Esophagus muscularis mucosa (tissue), 4 donors: ENCODE results near the gene USF1. TPM values are rescaled to one million over a fixed set of nuclear protein-coding genes. Genes with fewer than 3 reads are reported as not detected.
A peak's percentile ranks its signal among the peaks of the same experiment; 100 is the strongest.

Source experiments
- DNase-seq: peaks from one replicate; pipeline ENCODE4 v3.0.0-alpha.2; 2017; ENCODE audit errors: extremely low spot score
- H3K27ac ChIP-seq, 4 donors: fragments of 200-600 bp; sonication (generic); replicated peaks in 1 of 4; 1 replicate in 3 of 4; 2 replicates in 1 of 4; pipeline ENCODE4 v1.5.1; 2016 to 2019; ENCODE audit warnings: mild to moderate bottlenecking in 1 of 4
- H3K27me3 ChIP-seq, 4 donors: fragments of 200-600 bp; sonication (generic); one replicate each; pipeline versions ENCODE4 v1.5.1 to v1.6.0; 2016 to 2019
- H3K36me3 ChIP-seq, 4 donors: fragments of 200-600 bp; sonication (generic); one replicate each; pipeline ENCODE4 v1.5.1; 2016 to 2019
- H3K4me1 ChIP-seq, 4 donors: fragments of 200-600 bp; sonication (generic); one replicate each; pipeline ENCODE4 v1.5.1; 2016 to 2019
- H3K4me3 ChIP-seq, 4 donors: fragments of 200-600 bp; sonication (generic); 1 replicate in 2 of 4; 2 replicates in 2 of 4; pipeline ENCODE4 v1.5.1; 2016 to 2019; ENCODE audit warnings: mild to moderate bottlenecking in 4 of 4, moderate library complexity in 1 of 4
- H3K9me3 ChIP-seq, 4 donors: fragments of 200-600 bp; sonication (generic); 1 replicate in 3 of 4; 2 replicates in 1 of 4; pipeline ENCODE4 v1.5.1; 2016 to 2019
- EP300 ChIP-seq: sonication (generic); formaldehyde crosslinking; IDR thresholded peaks from one replicate; pipeline ENCODE4 v1.6.1; 2017; ENCODE audit warnings: antibody characterized with exemption
- POLR2A ChIP-seq: fragments of 450-650 bp; IDR thresholded peaks from one replicate; pipeline ENCODE4 v1.6.1; 2017; ENCODE audit warnings: antibody characterized with exemption, moderate library complexity, mild to moderate bottlenecking, low read depth
- POLR2AphosphoS5 ChIP-seq, 2 donors: sonication (generic); formaldehyde crosslinking; IDR thresholded peaks; one replicate each; pipeline ENCODE4 v1.6.1; 2017; ENCODE audit warnings: antibody characterized with exemption in 2 of 2
- WGBS: methylation state at CpG from one replicate; pipeline ENCODE4 v1.1.5; 2018; 5-methylcytosine and 5-hydroxymethylcytosine counted together
- intact Hi-C: fragments of 100-400 bp; cut with DNase I; formaldehyde crosslinking; loops from one replicate; pipeline ENCODE4 v1.15.1; 2023
- total RNA-seq, 4 donors: library from RNA; depleted of rRNA; stranded (reverse); fragments of >200 nt; gene quantifications; one replicate each; pipeline versions ENCODE4 v1.1.0 to v1.2.1, GENCODE V29; 2016
- TF ChIP-seq, protein P1 (sequence below), 3 experiments: fragments of 200-600 bp in 2 of 3; fragments of 450-650 bp in 1 of 3; sonication (generic) in 2 of 3; IDR thresholded peaks; one replicate each; pipeline ENCODE4 v1.5.1; 2017 to 2019; ENCODE audit warnings: antibody characterized with exemption in 3 of 3, mild to moderate bottlenecking in 2 of 3, moderate library complexity in 1 of 3

USF1 gene, protein sequence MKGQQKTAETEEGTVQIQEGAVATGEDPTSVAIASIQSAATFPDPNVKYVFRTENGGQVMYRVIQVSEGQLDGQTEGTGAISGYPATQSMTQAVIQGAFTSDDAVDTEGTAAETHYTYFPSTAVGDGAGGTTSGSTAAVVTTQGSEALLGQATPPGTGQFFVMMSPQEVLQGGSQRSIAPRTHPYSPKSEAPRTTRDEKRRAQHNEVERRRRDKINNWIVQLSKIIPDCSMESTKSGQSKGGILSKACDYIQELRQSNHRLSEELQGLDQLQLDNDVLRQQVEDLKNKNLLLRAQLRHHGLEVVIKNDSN
- total RNA-seq: 10 to 100 TPM; 36.5 to 54.2 (median 48.7) TPM

DNA sequence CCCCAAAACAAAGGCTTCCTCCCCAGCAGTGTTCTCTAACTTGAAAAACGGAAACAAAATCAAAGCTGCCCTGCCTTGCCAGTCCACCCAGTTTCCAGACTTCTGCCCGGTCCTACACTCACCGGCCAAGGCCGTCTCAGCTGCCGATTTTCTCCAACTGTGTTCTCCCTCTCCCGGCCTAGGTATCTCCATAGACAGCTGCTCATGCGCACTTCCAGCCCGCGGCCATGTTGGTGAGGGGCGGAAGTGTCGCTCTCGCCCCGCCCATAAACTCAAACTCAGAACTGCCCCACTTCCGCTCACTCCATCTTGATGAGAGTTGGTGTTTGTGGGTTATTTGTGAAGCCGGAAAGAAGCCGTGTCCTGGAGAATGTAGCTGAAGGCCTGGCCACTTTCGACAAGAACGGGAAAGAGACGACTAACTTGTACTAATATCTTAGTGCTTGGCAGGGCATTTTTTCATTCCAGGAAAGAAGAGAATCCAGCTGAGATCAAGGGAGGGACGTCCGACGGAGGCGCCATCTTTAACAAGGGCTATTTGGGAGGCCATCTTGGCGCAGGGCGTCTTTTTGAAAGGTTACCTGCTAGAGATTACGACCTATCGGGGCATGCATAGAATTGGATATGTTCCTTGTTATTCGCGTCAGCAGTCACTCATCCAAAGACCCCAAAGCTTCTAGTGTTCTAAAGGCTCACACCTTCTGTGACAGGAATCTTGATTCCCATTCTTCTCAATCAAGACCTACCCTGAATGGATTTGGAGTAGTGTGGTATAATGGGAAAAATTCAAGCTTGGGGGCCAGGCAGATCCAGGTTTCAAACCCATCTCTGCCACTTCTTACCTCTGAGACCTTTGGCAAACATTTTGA, at the start of gene USF1:
Gene USF1, minus strand, starts transcription at position 242 of the 869 bp plus-strand sequence. CDS start 2,702 bp downstream, outside the sequence.
- DNase-seq: peak; percentile 99
- under 1% methylated on average over 29 of the region's 29 CpGs for WGBS
- intact Hi-C loops: loop anchor here (5.0 kb wide), 1 partner anchor 51 kb away; the partner anchor contains the start of gene KLHDC9
- Histone ChIP-seq H3K4me3 (peak within 1 kb of the TSS; percentile 80 to 95 (median 88)), H3K36me3 (peaks cover 16 to 25% (median 19%) of the 10 kb centered on the region in 4 donors), H3K27ac (peak within 1 kb of the TSS; percentile 91 to 96 (median 94)), H3K27me3 (peaks cover 0 to 10% (median 0%) of the 10 kb centered on the region in 4 donors), H3K4me1 (peaks cover 11 to 24% (median 21%) of the 10 kb centered on the region in 4 donors), H3K9me3 (no peaks in the 10 kb centered on the region)
- TF ChIP-seq POLR2AphosphoS5 (IDR thresholded peaks at IDR 0.05) (peak; percentile 87 to 92), POLR2A (no peak), EP300 (no peak)
- TF ChIP-seq, protein P1, sequence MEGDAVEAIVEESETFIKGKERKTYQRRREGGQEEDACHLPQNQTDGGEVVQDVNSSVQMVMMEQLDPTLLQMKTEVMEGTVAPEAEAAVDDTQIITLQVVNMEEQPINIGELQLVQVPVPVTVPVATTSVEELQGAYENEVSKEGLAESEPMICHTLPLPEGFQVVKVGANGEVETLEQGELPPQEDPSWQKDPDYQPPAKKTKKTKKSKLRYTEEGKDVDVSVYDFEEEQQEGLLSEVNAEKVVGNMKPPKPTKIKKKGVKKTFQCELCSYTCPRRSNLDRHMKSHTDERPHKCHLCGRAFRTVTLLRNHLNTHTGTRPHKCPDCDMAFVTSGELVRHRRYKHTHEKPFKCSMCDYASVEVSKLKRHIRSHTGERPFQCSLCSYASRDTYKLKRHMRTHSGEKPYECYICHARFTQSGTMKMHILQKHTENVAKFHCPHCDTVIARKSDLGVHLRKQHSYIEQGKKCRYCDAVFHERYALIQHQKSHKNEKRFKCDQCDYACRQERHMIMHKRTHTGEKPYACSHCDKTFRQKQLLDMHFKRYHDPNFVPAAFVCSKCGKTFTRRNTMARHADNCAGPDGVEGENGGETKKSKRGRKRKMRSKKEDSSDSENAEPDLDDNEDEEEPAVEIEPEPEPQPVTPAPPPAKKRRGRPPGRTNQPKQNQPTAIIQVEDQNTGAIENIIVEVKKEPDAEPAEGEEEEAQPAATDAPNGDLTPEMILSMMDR (IDR thresholded peaks at IDR 0.05): peak in 1 of 3 experiments; percentile 10

DNA sequence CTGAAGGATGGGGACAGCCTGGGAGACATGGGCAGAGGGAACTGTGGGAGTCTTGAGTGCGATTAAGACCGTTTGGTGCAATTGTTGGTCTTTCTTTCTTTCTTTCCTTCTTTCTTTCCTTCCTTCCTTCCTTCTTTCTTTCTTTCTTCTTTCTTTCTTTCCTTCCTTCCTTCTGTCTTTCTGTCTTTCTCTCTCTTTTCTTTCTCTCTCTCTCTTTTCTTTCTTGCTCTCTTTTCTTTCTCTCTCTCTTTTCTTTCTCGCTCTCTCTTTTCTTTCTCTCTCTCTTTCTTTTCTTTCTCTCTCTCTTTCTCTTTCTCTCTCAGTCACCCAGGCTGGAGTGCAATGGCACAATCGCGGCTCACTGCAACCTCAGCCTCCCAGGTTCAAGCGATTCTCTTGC, 49.5 kb upstream of the USF1 start:
- intact Hi-C loops: loop anchor here (5.0 kb wide), 3 partner anchors 48 to 368 kb away; partner anchors contain the start of gene USF1
- TF ChIP-seq, protein P1 (IDR thresholded peaks at IDR 0.05): no peak
- TF ChIP-seq POLR2A: no peak
- TF ChIP-seq POLR2AphosphoS5 (IDR thresholded peaks at IDR 0.05): no peak
- TF ChIP-seq EP300: no peak

DNA sequence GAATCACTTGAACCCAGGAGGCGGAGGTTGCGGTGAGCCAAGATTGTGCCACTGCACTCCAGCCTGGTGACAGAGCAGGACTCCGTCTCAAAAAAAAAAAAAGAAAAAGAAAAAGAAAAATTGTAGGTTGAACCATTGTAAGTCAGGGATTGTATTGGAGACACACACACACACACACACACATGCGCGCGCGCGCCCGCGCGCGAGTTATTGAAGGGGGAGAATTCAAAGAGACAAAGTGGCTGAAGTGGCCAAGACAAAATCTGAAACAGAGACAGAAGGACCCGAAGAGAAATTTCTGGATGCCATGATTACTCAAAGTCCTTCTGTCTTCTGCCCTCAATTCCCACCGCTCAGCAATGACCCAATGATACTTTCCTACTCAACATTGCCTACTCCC, 48.7 kb upstream of the USF1 start:
- H3K36me3 ChIP-seq: peaks cover 0 to 3% (median 0%) of the 10 kb centered on the region in 4 donors
- intact Hi-C loops: no loop called here

More for the DNA sequence above, 49.5 kb upstream of the USF1 start:
- Histone ChIP-seq H3K27ac (no peak overlapping the region), H3K36me3 (peaks cover 0 to 10% (median under 1%) of the 10 kb centered on the region in 4 donors), H3K27me3 (peaks cover 0 to 3% (median 0%) of the 10 kb centered on the region in 4 donors), H3K4me3 (no peak overlapping the region), H3K9me3 (no peaks in the 10 kb centered on the region), H3K4me1 (peaks cover 18 to 29% (median 24%) of the 10 kb centered on the region in 4 donors)
- 88% methylated on average over 6 of the region's 6 CpGs for WGBS
- DNase-seq: no peak

DNA sequence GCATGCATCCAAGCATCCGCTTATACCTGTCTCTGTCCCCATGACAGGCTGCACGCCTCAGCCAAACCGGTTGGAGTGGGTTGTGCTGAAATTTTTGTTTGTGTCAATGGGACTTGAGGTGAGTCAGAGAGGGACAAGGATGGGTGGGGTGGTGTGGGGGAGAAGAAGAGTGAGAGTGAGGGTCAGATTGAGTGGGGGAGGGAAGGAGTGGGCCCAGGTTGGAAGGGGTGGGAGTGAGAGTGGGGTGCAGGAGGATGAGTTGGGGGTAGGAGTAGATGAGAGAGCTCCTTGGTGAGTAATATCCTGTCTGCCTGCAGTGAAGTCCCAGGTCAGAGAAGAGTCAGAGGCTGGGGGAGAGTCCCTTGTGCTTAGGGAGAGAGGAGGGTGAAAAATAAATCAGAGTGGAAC, 46.8 kb upstream of the USF1 start:
- H3K36me3 ChIP-seq: no peaks in the 10 kb centered on the region
- no peaks in the 10 kb centered on the region for H3K9me3 ChIP-seq
- intact Hi-C loops: no loop called here
- WGBS: 77% methylated on average over 3 of the region's 3 CpGs
- peaks cover 9 to 12% (median 10%) of the 10 kb centered on the region in 4 donors for H3K4me1 ChIP-seq
- no peak overlapping the region for H3K27ac ChIP-seq
- TF ChIP-seq POLR2A (no peak), EP300 (no peak), POLR2AphosphoS5 (IDR thresholded peaks at IDR 0.05) (no peak)
- TF ChIP-seq, protein P1 (IDR thresholded peaks at IDR 0.05): no peak
- DNase-seq: no peak
- H3K27me3 ChIP-seq: peaks cover 0 to 17% (median 1%) of the 10 kb centered on the region in 4 donors
- no peak overlapping the region for H3K4me3 ChIP-seq

More for the DNA sequence above, 48.7 kb upstream of the USF1 start:
- H3K9me3 ChIP-seq: no peaks in the 10 kb centered on the region
- peaks cover 18 to 29% (median 24%) of the 10 kb centered on the region in 4 donors for H3K4me1 ChIP-seq
- DNase-seq: no peak
- H3K27me3 ChIP-seq: peaks cover 0 to 3% (median 1%) of the 10 kb centered on the region in 4 donors
- 96% methylated on average over 14 of the region's 14 CpGs for WGBS
- H3K4me3 ChIP-seq: no peak overlapping the region
- TF ChIP-seq POLR2AphosphoS5 (IDR thresholded peaks at IDR 0.05): no peak
- TF ChIP-seq, protein P1 (IDR thresholded peaks at IDR 0.05): no peak
- TF ChIP-seq POLR2A: no peak
- no peak for TF ChIP-seq EP300
- H3K27ac ChIP-seq: no peak overlapping the region
